ENCODE results near the gene RNF20. TPM values are rescaled to one million over a fixed set of nuclear protein-coding genes. Genes with fewer than 3 reads are reported as not detected.

Gene RNF20
- total RNA-seq, 1 experiment from 2014 or later, result 37.6 TPM

- BruUV-seq (replicated peaks), result no TSS peak
- no peak for DNase-seq (ENCODE audit: low read depth, low spot score)
- no peaks in the 10 kb centered on the region for H3K27me3 ChIP-seq (ENCODE audit: insufficient read depth, low read length)
- no peaks in the 10 kb centered on the region for H4K20me1 ChIP-seq (ENCODE audit: insufficient read depth)
- H3K4me3 ChIP-seq (replicated peaks in 1 of 2; ENCODE audit: low read depth in 1 of 2, low read length in 2 of 2), result no peak overlapping the region
- peak overlapping the region; percentile 88 for H2AFZ ChIP-seq (ENCODE audit: low read depth, low read length, poor library complexity, severe bottlenecking)
- TF ChIP-seq CTCF (IDR thresholded peaks at IDR 0.05 in 2 of 3, conservative IDR thresholded peaks at IDR 0.05 in 1 of 3; ENCODE audit: borderline replicate concordance in 1 of 3, insufficient read depth in 1 of 3, low read depth in 2 of 3, low read length in 2 of 3) (no peak), ZFX (IDR thresholded peaks at IDR 0.05) (no peak), RAD21 (IDR thresholded peaks at IDR 0.05; ENCODE audit: low read depth) (no peak), CEBPB (IDR thresholded peaks at IDR 0.05; ENCODE audit: low read depth) (no peak), POLR2AphosphoS5 (IDR thresholded peaks at IDR 0.05; ENCODE audit: low read depth, low read length) (no peak), MAX (IDR thresholded peaks at IDR 0.05) (no peak), EZH2phosphoT487 (IDR thresholded peaks at IDR 0.05; ENCODE audit: borderline replicate concordance) (no peak), EGR1 (IDR thresholded peaks at IDR 0.05; ENCODE audit: low read depth) (no peak), CBX3 (IDR thresholded peaks at IDR 0.05; ENCODE audit: low read depth) (no peak), ZBTB33 (IDR thresholded peaks at IDR 0.05; ENCODE audit: extremely low read depth, insufficient replicate concordance, low read length) (no peak), POLR2A (IDR thresholded peaks at IDR 0.05; ENCODE audit: borderline replicate concordance, extremely low read depth, insufficient read depth, insufficient read length) (no peak), FOSL1 (IDR thresholded peaks at IDR 0.05; ENCODE audit: low read depth) (no peak), SP1 (IDR thresholded peaks at IDR 0.05; ENCODE audit: low read depth) (no peak), REST (IDR thresholded peaks at IDR 0.05; ENCODE audit: low read depth) (no peak), YY1 (IDR thresholded peaks at IDR 0.05; ENCODE audit: extremely low read depth, insufficient replicate concordance, low read depth, low read length) (no peak), ATF3 (IDR thresholded peaks at IDR 0.05) (no peak), ELF1 (IDR thresholded peaks at IDR 0.05; ENCODE audit: borderline replicate concordance, low read depth) (no peak), SIN3A (IDR thresholded peaks at IDR 0.05; ENCODE audit: low read depth) (no peak), EZH2 (IDR thresholded peaks at IDR 0.05) (no peak), JUND (IDR thresholded peaks at IDR 0.05) (no peak)
- no peaks in the 10 kb centered on the region for H3K9me2 ChIP-seq (ENCODE audit: insufficient read depth)
- ATAC-seq, result no peak
- H3K9me3 ChIP-seq (ENCODE audit: control insufficient read depth in 1 of 2, insufficient read depth in 1 of 2, low read depth in 1 of 2, low read length in 2 of 2), result no peaks in the 10 kb centered on the region
- no peak overlapping the region for H3K27ac ChIP-seq (ENCODE audit: low read depth, low read length)
- no peak overlapping the region for H3K9ac ChIP-seq (ENCODE audit: low read length)
- ChIA-PET POLR2A (interaction anchor here (1.8 kb wide), 1 partner anchor 10 kb away, joined by 4 read pairs; no protein-coding TSS in a partner anchor), RAD21 (ENCODE audit: low non-redundant PET in 1 of 2, low total read pairs in 2 of 2, uncharacterized antibody in 2 of 2, unreplicated experiment in 2 of 2) (no interaction called here), CTCF (interaction anchor here (1.0 kb wide), 1 partner anchor 31 kb away, joined by 3 read pairs; no protein-coding TSS in a partner anchor)
- no peak overlapping the region for H3K4me2 ChIP-seq (ENCODE audit: low read length)
- no peaks in the 10 kb centered on the region for H3K36me3 ChIP-seq (ENCODE audit: control insufficient read depth in 1 of 2, insufficient read depth in 2 of 2, low read length in 2 of 2)
- H3K79me2 ChIP-seq (ENCODE audit: insufficient read depth, low read length), result no peaks in the 10 kb centered on the region
- H3K4me1 ChIP-seq (ENCODE audit: control insufficient read depth in 1 of 2, insufficient read depth in 2 of 2, low read length in 2 of 2), result no peaks in the 10 kb centered on the region
- intact Hi-C loops (cut with micrococcal nuclease), result no loop called here
Observed at GRCh38 chr9:101498323-101498722, 35.3 kb upstream of the RNF20 start.
